ENCODE results near the gene RGS3.

- TF ChIP-seq ZNF148 (tag by site-specific recombination; IDR thresholded peaks at IDR 0.05; ENCODE audit: borderline replicate concordance) (no peak), ZNF777 (tag by site-specific recombination; IDR thresholded peaks at IDR 0.05; ENCODE audit: borderline replicate concordance) (no peak), ZNF514 (tag by site-specific recombination; IDR thresholded peaks at IDR 0.05) (no peak), CTCF (tag by site-specific recombination; IDR thresholded peaks at IDR 0.05) (no peak), ZNF404 (tag by site-specific recombination; IDR thresholded peaks at IDR 0.05) (no peak), ZNF121 (tag by site-specific recombination; IDR thresholded peaks at IDR 0.05) (no peak), ZNF76 (tag by site-specific recombination; IDR thresholded peaks at IDR 0.05; ENCODE audit: borderline replicate concordance, low read depth) (no peak), ZNF132 (tag by site-specific recombination; IDR thresholded peaks at IDR 0.05; ENCODE audit: borderline replicate concordance) (no peak)
Observed at GRCh38 chr9:113513111-113513510, 49.6 kb downstream of the RGS3 start.

Data from HEK293 (cell line).